ENCODE data around the gene SYTL3. TPM values are rescaled to one million over a fixed set of nuclear protein-coding genes. Genes with fewer than 3 reads are reported as not detected.
A peak's percentile ranks its signal among the peaks of the same experiment; 100 is the strongest.

The SYTL3 gene
- total RNA-seq, 4 donors from 2014 or later = 1.8 to 5.7 (median 2.9) TPM

GRCh38 chr6:158709809-158710208, 60.0 kb downstream of the SYTL3 start:
- intact Hi-C loops (cut with DNase I; ENCODE audit: low total_unique reads) = loop anchor here (10.0 kb wide), 1 partner anchor 85 kb away; no protein-coding TSS in a partner anchor
- 97% methylated on average over 4 of the region's 4 CpGs for WGBS, 2 donors
- DNase-seq (ENCODE audit: low spot score in 2 of 2) = peak in 1 of 2 donors; percentile 43
- TF ChIP-seq POLR2A (IDR thresholded peaks at IDR 0.05) (no peak), CTCF (IDR thresholded peaks at IDR 0.05) (no peak)
- H3K4me3 ChIP-seq (ENCODE audit: low read depth, poor library complexity, severe bottlenecking) = no peak overlapping the region

- no peak overlapping the region for H3K4me3 ChIP-seq (ENCODE audit: low read depth, poor library complexity, severe bottlenecking)
- DNase-seq (ENCODE audit: low spot score in 2 of 2) = peak in 1 of 2 donors; percentile 61
- 83 to 86% methylated on average over 10 of the region's 10 CpGs for WGBS, 2 donors
- intact Hi-C loops (cut with DNase I; ENCODE audit: low total_unique reads) = loop anchor here (10.0 kb wide), 1 partner anchor 84 kb away; no protein-coding TSS in a partner anchor
- TF ChIP-seq CTCF (IDR thresholded peaks at IDR 0.05) = no peak
Measured at GRCh38 chr6:158711264-158711663, 61.4 kb downstream of the SYTL3 start.

GRCh38 chr6:158713469-158713868, 63.6 kb downstream of the SYTL3 start:
- intact Hi-C loops (cut with DNase I; ENCODE audit: low total_unique reads) = loop anchor here (10.0 kb wide), 1 partner anchor 81 kb away; no protein-coding TSS in a partner anchor
- 84 to 94% methylated on average over 6 of the region's 6 CpGs for WGBS, 2 donors
- no peak overlapping the region for H3K4me3 ChIP-seq (ENCODE audit: low read depth, poor library complexity, severe bottlenecking)
- peak in 1 of 2 donors; percentile 79 for DNase-seq (ENCODE audit: low spot score in 2 of 2)
- TF ChIP-seq POLR2A (IDR thresholded peaks at IDR 0.05) = no peak
- TF ChIP-seq CTCF (IDR thresholded peaks at IDR 0.05) = no peak

- no peak for TF ChIP-seq CTCF (IDR thresholded peaks at IDR 0.05)
- no peak for TF ChIP-seq POLR2A (IDR thresholded peaks at IDR 0.05)
Measured at GRCh38 chr6:158714706-158715105, 64.9 kb downstream of the SYTL3 start.

GRCh38 chr6:158715330-158716311, 65.8 kb downstream of the SYTL3 start:
- intact Hi-C loops (cut with DNase I; ENCODE audit: low total_unique reads) = loop anchor here (10.0 kb wide), 1 partner anchor 79 kb away; no protein-coding TSS in a partner anchor
- TF ChIP-seq CTCF (IDR thresholded peaks at IDR 0.05) (no peak), POLR2A (IDR thresholded peaks at IDR 0.05) (no peak)
- no peak overlapping the region for H3K4me3 ChIP-seq (ENCODE audit: low read depth, poor library complexity, severe bottlenecking)
- WGBS, 2 donors = 82 to 88% methylated on average over 16 of the region's 16 CpGs
- DNase-seq (ENCODE audit: low spot score in 2 of 2) = peak in 1 of 2 donors; percentile 70

More at GRCh38 chr6:158714706-158715105, 64.9 kb downstream of the SYTL3 start:
- intact Hi-C loops (cut with DNase I; ENCODE audit: low total_unique reads) = loop anchor here (10.0 kb wide), 1 partner anchor 80 kb away; no protein-coding TSS in a partner anchor
- peak in 1 of 2 donors; percentile 8 for DNase-seq (ENCODE audit: low spot score in 2 of 2)
- 74 to 79% methylated on average over 8 of the region's 8 CpGs for WGBS, 2 donors
- H3K4me3 ChIP-seq (ENCODE audit: low read depth, poor library complexity, severe bottlenecking) = no peak overlapping the region

Data from lower leg skin (tissue), 4 donors.